Keratinocyte (primary cell): ENCODE results near the gene VAC14. TPM values are rescaled to one million over a fixed set of nuclear protein-coding genes. Genes with fewer than 3 reads are reported as not detected.

Experiments
- DNase-seq: peaks from one replicate; pipeline ENCODE4 v3.0.0-alpha.2; 2011; ENCODE audit warnings: low read depth, missing footprints, low spot score
- FAIRE-seq: peaks from 2 replicates; lab custom pipeline; 2011; peaks lifted over from hg19 to GRCh38; lab: Jason Lieb, UNC
- H2AFZ ChIP-seq: 2 replicates; pipeline ENCODE4 v1.6.0; 2012; ENCODE audit warnings: low read length, control low read depth, inconsistent platforms; ENCODE audit not compliant: control insufficient read depth
- H3K27ac ChIP-seq: 2 replicates; pipeline ENCODE4 v1.5.1; 2011; ENCODE audit warnings: low read length; ENCODE audit not compliant: control insufficient read depth, insufficient read depth
- H3K27me3 ChIP-seq: 3 replicates; pipeline ENCODE4 v1.6.0; 2011; ENCODE audit warnings: low read length; ENCODE audit not compliant: control insufficient read depth, insufficient read depth; ENCODE audit errors: extremely low read depth
- H3K36me3 ChIP-seq, 2 experiments: 2 replicates in 1 of 2; 3 replicates in 1 of 2; pipeline ENCODE4 v1.5.1; 2011; ENCODE audit warnings: low read length in 2 of 2, mild to moderate bottlenecking in 1 of 2; ENCODE audit not compliant: control insufficient read depth in 2 of 2, insufficient read depth in 2 of 2; ENCODE audit errors: extremely low read depth in 1 of 2
- H3K4me1 ChIP-seq: 3 replicates; pipeline ENCODE4 v1.5.1; 2011; ENCODE audit warnings: low read length; ENCODE audit not compliant: control insufficient read depth, insufficient read depth; ENCODE audit errors: extremely low read depth
- H3K4me2 ChIP-seq: 3 replicates; pipeline ENCODE4 v1.6.0; 2011; ENCODE audit warnings: low read depth, low read length; ENCODE audit not compliant: control insufficient read depth, insufficient read depth; ENCODE audit errors: extremely low read depth
- H3K4me3 ChIP-seq, 3 experiments: fragments of 200-600 bp in 1 of 3; sonication (generic) in 1 of 3; 2 replicates in 2 of 3; 3 replicates in 1 of 3; pipeline ENCODE4 v1.5.1; 2011 to 2016; ENCODE audit warnings: low read length in 3 of 3, mild to moderate bottlenecking in 3 of 3, control low read depth in 2 of 3, inconsistent platforms in 1 of 3, low read depth in 1 of 3, mixed read lengths in 1 of 3, mixed run types in 1 of 3, moderate library complexity in 1 of 3; ENCODE audit not compliant: control insufficient read depth in 2 of 3, insufficient read depth in 2 of 3; ENCODE audit errors: extremely low read depth in 1 of 3
- H3K79me2 ChIP-seq: 2 replicates; pipeline ENCODE4 v1.6.0; 2012; ENCODE audit warnings: low read length; ENCODE audit not compliant: control insufficient read depth, insufficient read depth
- H3K9ac ChIP-seq: 3 replicates; pipeline ENCODE4 v1.6.0; 2011; ENCODE audit warnings: low read length; ENCODE audit not compliant: control insufficient read depth, insufficient read depth; ENCODE audit errors: extremely low read depth
- H3K9me1 ChIP-seq: 3 replicates; pipeline ENCODE4 v1.6.0; 2011; ENCODE audit warnings: low read length; ENCODE audit not compliant: control insufficient read depth, insufficient read depth; ENCODE audit errors: extremely low read depth
- H3K9me3 ChIP-seq: 2 replicates; pipeline ENCODE4 v1.5.1; 2012; ENCODE audit warnings: low read depth, low read length; ENCODE audit not compliant: control insufficient read depth
- H4K20me1 ChIP-seq: 3 replicates; pipeline ENCODE4 v1.6.0; 2011; ENCODE audit warnings: low read length; ENCODE audit not compliant: control insufficient read depth, insufficient read depth; ENCODE audit errors: extremely low read depth
- CTCF ChIP-seq, 3 experiments: IDR thresholded peaks in 1 of 3; conservative IDR thresholded peaks in 1 of 3; optimal IDR thresholded peaks in 1 of 3; 2 replicates in 2 of 3; 3 replicates in 1 of 3; pipeline versions ENCODE3 to v1.5.1; 2011; ENCODE audit warnings: low read length in 3 of 3, mild to moderate bottlenecking in 3 of 3, moderate library complexity in 2 of 3, control low read depth in 1 of 3, inconsistent platforms in 1 of 3; ENCODE audit not compliant: insufficient read depth in 2 of 3; ENCODE audit errors: extremely low read depth in 1 of 3
- EZH2 ChIP-seq: IDR thresholded peaks from one replicate; pipeline ENCODE4 v1.6.1; 2012; ENCODE audit warnings: inconsistent platforms, mild to moderate bottlenecking, low read length, moderate library complexity
- dilution Hi-C: fragments of 300-500 bp; cut with MboI; formaldehyde crosslinking; loops from one replicate; pipeline ENCODE4 v1.7.0; 2020; ENCODE audit warnings: low sequenced_read_pairs; ENCODE audit not compliant: extremely low pct_ligation_motif_present
- polyA plus RNA-seq, 5 experiments: library from polyadenylated mRNA; depleted of rRNA in 3 of 5; stranded (reverse) in 3 of 5; stranded (forward) in 1 of 5; unstranded in 1 of 5; fragments of >200 nt; gene quantifications; 1 replicate in 1 of 5; 2 replicates in 3 of 5; 3 replicates in 1 of 5; pipeline versions ENCODE4 v1.2.1 to v1.2.3, GENCODE V29; 2011 to 2012; ENCODE audit warnings: missing spikeins in 2 of 5, low read depth in 1 of 5, low replicate concordance in 1 of 5

The VAC14 gene
- polyA plus RNA-seq, 1 donor (not counting 4 experiments of a cell fraction or from before 2014, with no cell fraction given): 15.9 TPM

- no peak for DNase-seq
- dilution Hi-C loops: no loop called here
- H3K9me1 ChIP-seq: no peaks in the 10 kb centered on the region
- H4K20me1 ChIP-seq: peaks cover 3% of the 10 kb centered on the region
- H3K4me1 ChIP-seq: peaks cover 5% of the 10 kb centered on the region
- no peak overlapping the region for H3K9ac ChIP-seq
- H3K4me3 ChIP-seq: no peak overlapping the region
- no peak overlapping the region for H3K4me2 ChIP-seq
- no peaks in the 10 kb centered on the region for H3K36me3 ChIP-seq
- no peaks in the 10 kb centered on the region for H3K27me3 ChIP-seq
- no peak overlapping the region for H3K27ac ChIP-seq
- no peak for FAIRE-seq
- H2AFZ ChIP-seq: no peak overlapping the region
- H3K9me3 ChIP-seq: no peaks in the 10 kb centered on the region
- TF ChIP-seq EZH2 (no peak), CTCF (optimal IDR thresholded peaks at IDR 0.05 in 1 of 3, IDR thresholded peaks at IDR 0.05 in 1 of 3, conservative IDR thresholded peaks at IDR 0.05 in 1 of 3; ENCODE audit: extremely low read depth in 1 of 3, insufficient read depth in 2 of 3, low read length in 3 of 3) (no peak)
- H3K79me2 ChIP-seq: no peaks in the 10 kb centered on the region
These were observed 149.4 kb downstream of the VAC14 start for GRCh38 chr16:70651524-70651923.

- Histone ChIP-seq H3K79me2 (no peaks in the 10 kb centered on the region), H2AFZ (no peak overlapping the region), H4K20me1 (peaks cover 3% of the 10 kb centered on the region), H3K4me1 (peaks cover 5% of the 10 kb centered on the region), H3K9me1 (no peaks in the 10 kb centered on the region), H3K27ac (no peak overlapping the region), H3K4me2 (no peak overlapping the region), H3K9me3 (no peaks in the 10 kb centered on the region), H3K4me3 (no peak overlapping the region), H3K36me3 (no peaks in the 10 kb centered on the region), H3K9ac (no peak overlapping the region), H3K27me3 (no peaks in the 10 kb centered on the region)
- dilution Hi-C loops: no loop called here
- FAIRE-seq (no peak), DNase-seq (no peak)
- TF ChIP-seq CTCF (optimal IDR thresholded peaks at IDR 0.05 in 1 of 3, IDR thresholded peaks at IDR 0.05 in 1 of 3, conservative IDR thresholded peaks at IDR 0.05 in 1 of 3; ENCODE audit: extremely low read depth in 1 of 3, insufficient read depth in 2 of 3, low read length in 3 of 3): no peak
- TF ChIP-seq EZH2: no peak
These were observed 150.7 kb downstream of the VAC14 start for GRCh38 chr16:70650216-70650615.
